Muscle of arm (tissue), 12 donors: ENCODE measurements around the gene CSTPP1. TPM values are rescaled to one million over a fixed set of nuclear protein-coding genes. Genes with fewer than 3 reads are reported as not detected.
"Not testable (repeated sequence)": the region's sequence is repeated elsewhere in the genome, so short reads cannot be mapped to it uniquely, and the experiment has no call there.

Experiments
- DNase-seq: peaks from one replicate; pipeline ENCODE4 v3.0.0-alpha.2; 2013
- polyA plus RNA-seq, 12 donors: library from polyadenylated mRNA; unstranded; fragments of 120-200 nt; gene quantifications; one replicate each; pipeline ENCODE4 v1.2.1, GENCODE V29; 2013; ENCODE audit not compliant: insufficient read length in 12 of 12

Gene CSTPP1
- polyA plus RNA-seq, 12 donors, result 18.6 to 33.6 (median 21.6) TPM; not detected in 1

DNA sequence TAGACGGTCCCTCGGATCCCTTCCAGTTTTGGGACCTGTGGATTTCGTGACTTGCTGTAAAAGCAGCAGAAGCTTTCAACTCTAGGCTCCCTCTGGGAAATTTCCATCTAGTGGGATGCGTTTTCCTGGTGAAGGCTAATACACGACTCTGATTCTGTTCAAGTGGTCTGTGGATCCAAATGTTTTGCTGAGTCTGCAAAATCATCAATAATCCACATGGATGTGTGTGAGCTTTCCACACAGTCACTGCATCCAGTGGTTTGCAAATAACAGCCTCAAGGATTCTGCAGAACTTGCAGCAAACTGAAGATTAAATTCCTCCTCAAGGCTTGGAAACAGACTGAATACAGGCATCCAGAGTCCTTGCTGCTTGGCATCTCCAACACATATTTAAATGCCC is 266.0 kb downstream of the CSTPP1 start:
- no peak for DNase-seq

DNA sequence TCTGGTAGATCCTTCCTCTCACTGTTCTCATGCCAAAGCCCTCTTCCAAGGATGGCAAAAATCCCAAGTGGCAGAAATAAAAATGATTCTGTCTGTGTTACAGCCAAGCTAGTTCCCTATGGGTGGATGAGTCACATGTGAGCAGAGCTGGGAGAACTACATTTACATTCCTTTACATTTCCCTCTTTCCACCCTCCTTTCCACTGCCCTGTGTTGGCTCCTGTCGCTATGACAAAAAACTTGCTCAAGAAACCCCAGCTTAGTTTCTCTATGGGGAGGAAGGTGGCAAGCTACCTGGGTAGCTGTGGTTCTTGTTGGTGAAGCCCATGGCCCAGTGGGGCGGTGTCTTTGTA is 268.1 kb downstream of the CSTPP1 start:
- DNase-seq, result no peak

DNA sequence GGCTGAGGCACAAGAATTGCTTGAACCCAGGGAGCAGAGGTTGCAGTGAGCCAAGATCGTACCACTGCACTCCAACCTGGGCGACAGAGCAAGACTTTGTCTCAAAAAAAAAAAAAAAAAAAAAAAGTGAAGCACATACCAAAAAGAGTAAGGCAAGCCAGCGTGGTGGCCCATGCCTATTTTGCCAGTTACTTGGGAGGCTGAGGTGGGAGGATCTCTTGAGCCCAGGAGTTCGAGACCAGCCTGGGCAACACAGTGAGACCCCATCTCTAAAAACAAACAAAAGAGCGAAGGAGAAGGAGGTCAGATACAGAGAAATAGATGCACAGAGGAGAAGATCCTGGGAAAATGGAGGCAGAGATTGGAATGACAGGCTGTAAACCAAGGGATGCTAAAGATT is 270.0 kb downstream of the CSTPP1 start:
- DNase-seq, result not testable (repeated sequence)

DNA sequence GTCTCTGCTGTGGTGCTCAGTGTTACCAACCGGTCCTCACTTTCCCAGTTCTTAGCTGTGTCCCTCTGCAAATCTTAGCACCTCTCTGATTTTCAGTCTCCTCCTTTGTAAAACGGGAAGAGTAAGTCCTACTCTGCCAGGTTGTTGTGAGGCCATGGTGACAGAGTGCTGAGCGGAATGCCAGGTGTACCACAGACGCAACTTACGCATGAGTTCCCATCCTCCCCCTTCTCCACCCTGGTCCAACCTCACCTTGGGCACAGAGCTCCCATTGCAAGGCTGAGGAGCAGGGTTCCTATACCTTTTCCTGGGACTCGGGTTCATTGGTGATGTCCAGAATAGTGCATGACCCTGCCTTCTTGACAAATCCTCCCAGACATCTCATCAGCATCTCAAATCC is 270.9 kb downstream of the CSTPP1 start:
- no peak for DNase-seq

DNA sequence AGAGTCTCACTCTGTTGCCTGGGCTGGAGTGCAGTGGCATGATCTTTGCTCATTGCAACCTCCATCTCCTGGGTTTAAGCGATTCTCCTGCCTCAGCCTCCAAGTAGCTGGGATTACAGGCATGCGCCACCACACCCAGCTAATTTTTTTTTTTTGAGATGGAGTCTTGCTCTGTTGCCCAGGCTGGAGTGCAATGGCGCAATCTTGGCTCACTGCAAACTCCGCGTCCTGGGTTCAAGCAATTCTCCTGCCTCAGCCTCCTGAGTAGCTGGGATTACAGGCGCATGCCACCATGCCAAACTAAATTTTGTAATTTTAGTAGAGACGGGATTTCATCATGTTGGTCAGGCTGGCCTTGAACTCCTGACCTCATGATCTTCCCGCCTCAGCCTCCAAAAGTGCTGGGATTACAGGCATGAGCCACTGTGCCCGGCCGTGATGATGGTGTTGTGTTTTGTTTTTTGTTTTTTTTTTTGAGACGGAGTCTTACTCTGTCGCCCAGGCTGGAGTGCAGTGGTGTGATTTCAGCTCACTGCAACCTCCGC is 271.5 kb downstream of the CSTPP1 start:
- not testable (repeated sequence) for DNase-seq

DNA sequence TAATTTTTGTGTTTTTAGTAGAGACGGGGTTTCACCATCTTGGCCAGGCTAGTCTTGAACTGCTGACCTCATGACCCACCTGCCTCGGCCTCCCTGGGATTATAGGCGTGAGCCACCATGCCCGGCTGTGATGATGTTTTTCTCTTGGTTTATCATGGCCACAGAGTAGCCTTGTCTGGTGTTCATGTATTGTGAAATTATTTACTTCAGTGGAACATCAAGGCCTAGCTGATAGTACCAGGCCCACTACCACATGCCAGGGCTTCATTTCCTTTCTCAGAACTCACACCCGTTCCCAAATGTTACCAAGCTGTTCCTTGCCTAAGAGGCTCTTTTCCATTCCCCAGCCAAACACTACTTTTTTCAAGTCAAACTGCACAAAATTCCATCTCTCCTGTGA is 272.1 kb downstream of the CSTPP1 start:
- DNase-seq, result no peak

Other genes with a start within 250 kb of the CSTPP1 start
- gene ARHGAP1, start 236.1 kb upstream of the CSTPP1 start, polyA plus RNA-seq, result 10 to 100 TPM in 11 of 12 donors, not detected in 1; 30.1 to 60.0 (median 37.7) TPM
- gene ZNF408, start 235.7 kb upstream of the CSTPP1 start, polyA plus RNA-seq, result 10 to 100 TPM in 2 of 12 donors, 1 to 10 TPM in 9, not detected in 1; 5.1 to 14.1 (median 6.6) TPM
- 1 to 10 TPM in 1 of 12 donors, under 1 TPM in 6, not detected in 5; 0.09 to 3.3 (median 0.28) TPM for gene F2, start 217.5 kb upstream of the CSTPP1 start, polyA plus RNA-seq
- gene CKAP5, start 90.5 kb upstream of the CSTPP1 start, polyA plus RNA-seq, result 10 to 100 TPM in 11 of 12 donors, not detected in 1; 45.9 to 94.4 (median 61.2) TPM
- gene LRP4, start 18.2 kb upstream of the CSTPP1 start, polyA plus RNA-seq, result 10 to 100 TPM in 11 of 12 donors, not detected in 1; 20.6 to 54.2 (median 26.6) TPM
- gene ARFGAP2, start 240.1 kb downstream of the CSTPP1 start, polyA plus RNA-seq, result 10 to 100 TPM in 11 of 12 donors, not detected in 1; 52.3 to 97.8 (median 72.5) TPM
- gene PACSIN3, start 249.7 kb downstream of the CSTPP1 start, polyA plus RNA-seq, result 100 to 1,000 TPM in 10 of 12 donors, 10 to 100 TPM in 1, not detected in 1; 82.5 to 284 (median 153) TPM